ENCODE results near the gene FMN1. TPM values are rescaled to one million over a fixed set of nuclear protein-coding genes. Genes with fewer than 3 reads are reported as not detected.

FMN1 gene
- total RNA-seq, 1 experiment from 2014 or later, result 3.9 TPM

DNA sequence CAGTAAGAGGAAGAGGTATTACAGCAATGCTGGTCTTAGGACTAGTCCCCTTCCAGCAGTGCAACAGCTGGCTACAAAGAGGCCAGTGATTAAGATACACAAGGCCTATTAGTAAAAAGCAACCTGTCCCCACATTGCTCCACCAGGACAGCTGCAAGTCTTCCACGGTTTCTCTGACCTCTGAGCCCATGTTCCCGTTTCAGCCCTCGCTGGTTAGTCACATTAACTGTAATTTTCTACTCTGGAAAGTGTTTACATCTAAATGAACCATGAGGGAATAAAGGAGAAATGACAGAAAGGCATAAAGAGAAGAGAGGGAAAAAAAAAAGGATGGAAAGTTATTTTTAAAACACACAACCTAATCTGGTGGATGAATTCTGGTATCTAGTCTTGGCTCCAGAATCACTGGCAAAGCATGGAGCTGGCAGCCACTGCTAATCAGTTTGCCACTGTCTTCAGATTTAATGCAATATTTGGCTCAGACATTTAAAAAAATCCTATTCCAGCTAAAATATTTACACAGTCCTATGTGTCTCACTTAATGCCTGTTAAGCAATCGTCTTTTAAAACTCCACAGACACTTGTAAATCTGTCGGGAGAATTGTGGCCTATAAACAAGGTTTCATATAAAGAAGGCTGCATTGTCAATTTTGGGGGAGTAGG, 321.8 kb downstream of the FMN1 start:
- ChIA-PET CTCF (no interaction called here), POLR2A (interaction anchor here (0.7 kb wide), 1 partner anchor 144 kb away, joined by 4 read pairs; no protein-coding TSS in a partner anchor)
- intact Hi-C loops (cut with micrococcal nuclease; ENCODE audit: unreplicated experiment) (no loop called here), in situ Hi-C loops (cut with HindIII; ENCODE audit: low pct_unique_long_range_greater_than_20kb, low sequenced_read_pairs) (no loop called here)
- Histone ChIP-seq H3K27ac (ENCODE audit: low read length) (no peak overlapping the region), H3K9me3 (ENCODE audit: control insufficient read depth, insufficient read depth, low read depth, low read length) (no peaks in the 10 kb centered on the region), H3K4me3 (ENCODE audit: low read depth in 2 of 2, low read length in 2 of 2) (no peak overlapping the region), H3K36me3 (ENCODE audit: control insufficient read depth, insufficient read depth, low read length) (no peaks in the 10 kb centered on the region), H3K27me3 (ENCODE audit: control insufficient read depth, insufficient read depth, low read length) (no peaks in the 10 kb centered on the region), H3K4me1 (ENCODE audit: control insufficient read depth, insufficient read depth, low read length) (no peaks in the 10 kb centered on the region)
- TF ChIP-seq, protein P1, sequence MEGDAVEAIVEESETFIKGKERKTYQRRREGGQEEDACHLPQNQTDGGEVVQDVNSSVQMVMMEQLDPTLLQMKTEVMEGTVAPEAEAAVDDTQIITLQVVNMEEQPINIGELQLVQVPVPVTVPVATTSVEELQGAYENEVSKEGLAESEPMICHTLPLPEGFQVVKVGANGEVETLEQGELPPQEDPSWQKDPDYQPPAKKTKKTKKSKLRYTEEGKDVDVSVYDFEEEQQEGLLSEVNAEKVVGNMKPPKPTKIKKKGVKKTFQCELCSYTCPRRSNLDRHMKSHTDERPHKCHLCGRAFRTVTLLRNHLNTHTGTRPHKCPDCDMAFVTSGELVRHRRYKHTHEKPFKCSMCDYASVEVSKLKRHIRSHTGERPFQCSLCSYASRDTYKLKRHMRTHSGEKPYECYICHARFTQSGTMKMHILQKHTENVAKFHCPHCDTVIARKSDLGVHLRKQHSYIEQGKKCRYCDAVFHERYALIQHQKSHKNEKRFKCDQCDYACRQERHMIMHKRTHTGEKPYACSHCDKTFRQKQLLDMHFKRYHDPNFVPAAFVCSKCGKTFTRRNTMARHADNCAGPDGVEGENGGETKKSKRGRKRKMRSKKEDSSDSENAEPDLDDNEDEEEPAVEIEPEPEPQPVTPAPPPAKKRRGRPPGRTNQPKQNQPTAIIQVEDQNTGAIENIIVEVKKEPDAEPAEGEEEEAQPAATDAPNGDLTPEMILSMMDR (IDR thresholded peaks at IDR 0.05), result no peak
- TF ChIP-seq SIN3A (IDR thresholded peaks at IDR 0.05; ENCODE audit: borderline replicate concordance, insufficient read depth, low read depth, low read length), result no peak
- TF ChIP-seq, protein P2, sequence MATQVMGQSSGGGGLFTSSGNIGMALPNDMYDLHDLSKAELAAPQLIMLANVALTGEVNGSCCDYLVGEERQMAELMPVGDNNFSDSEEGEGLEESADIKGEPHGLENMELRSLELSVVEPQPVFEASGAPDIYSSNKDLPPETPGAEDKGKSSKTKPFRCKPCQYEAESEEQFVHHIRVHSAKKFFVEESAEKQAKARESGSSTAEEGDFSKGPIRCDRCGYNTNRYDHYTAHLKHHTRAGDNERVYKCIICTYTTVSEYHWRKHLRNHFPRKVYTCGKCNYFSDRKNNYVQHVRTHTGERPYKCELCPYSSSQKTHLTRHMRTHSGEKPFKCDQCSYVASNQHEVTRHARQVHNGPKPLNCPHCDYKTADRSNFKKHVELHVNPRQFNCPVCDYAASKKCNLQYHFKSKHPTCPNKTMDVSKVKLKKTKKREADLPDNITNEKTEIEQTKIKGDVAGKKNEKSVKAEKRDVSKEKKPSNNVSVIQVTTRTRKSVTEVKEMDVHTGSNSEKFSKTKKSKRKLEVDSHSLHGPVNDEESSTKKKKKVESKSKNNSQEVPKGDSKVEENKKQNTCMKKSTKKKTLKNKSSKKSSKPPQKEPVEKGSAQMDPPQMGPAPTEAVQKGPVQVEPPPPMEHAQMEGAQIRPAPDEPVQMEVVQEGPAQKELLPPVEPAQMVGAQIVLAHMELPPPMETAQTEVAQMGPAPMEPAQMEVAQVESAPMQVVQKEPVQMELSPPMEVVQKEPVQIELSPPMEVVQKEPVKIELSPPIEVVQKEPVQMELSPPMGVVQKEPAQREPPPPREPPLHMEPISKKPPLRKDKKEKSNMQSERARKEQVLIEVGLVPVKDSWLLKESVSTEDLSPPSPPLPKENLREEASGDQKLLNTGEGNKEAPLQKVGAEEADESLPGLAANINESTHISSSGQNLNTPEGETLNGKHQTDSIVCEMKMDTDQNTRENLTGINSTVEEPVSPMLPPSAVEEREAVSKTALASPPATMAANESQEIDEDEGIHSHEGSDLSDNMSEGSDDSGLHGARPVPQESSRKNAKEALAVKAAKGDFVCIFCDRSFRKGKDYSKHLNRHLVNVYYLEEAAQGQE (IDR thresholded peaks at IDR 0.05; ENCODE audit: insufficient read depth in 1 of 2, low read depth in 2 of 2, low read length in 1 of 2), result no peak
- TF ChIP-seq TCF7L2 (IDR thresholded peaks at IDR 0.05; ENCODE audit: low read depth, low read length), result no peak
- TF ChIP-seq POLR2AphosphoS5 (IDR thresholded peaks at IDR 0.05; ENCODE audit: low read depth, low read length), result no peak
- ATAC-seq (no peak), DNase-seq (ENCODE audit: low read depth, low spot score) (no peak)
- no TSS peak for BruUV-seq (replicated peaks)

DNA sequence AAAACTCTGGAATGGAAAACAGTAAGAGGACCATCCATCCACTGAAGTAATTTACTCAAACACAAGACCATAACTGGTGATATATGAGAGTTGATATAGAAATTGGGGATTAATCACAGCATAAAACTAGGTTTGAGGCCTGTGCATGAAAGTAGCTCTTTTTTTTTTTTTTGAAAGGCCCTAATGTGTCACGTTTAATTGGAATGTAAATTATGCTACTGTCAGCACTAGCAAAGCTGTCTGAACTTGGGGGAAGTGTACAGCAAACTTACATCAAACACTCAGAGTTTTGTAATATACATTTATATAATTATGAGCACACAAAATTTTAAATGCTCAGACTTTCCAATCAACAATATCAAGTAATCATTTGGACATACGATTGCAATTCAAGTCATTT, 322.6 kb downstream of the FMN1 start:
- Histone ChIP-seq H3K4me1 (ENCODE audit: control insufficient read depth, insufficient read depth, low read length) (no peaks in the 10 kb centered on the region), H3K36me3 (ENCODE audit: control insufficient read depth, insufficient read depth, low read length) (no peaks in the 10 kb centered on the region), H3K9me3 (ENCODE audit: control insufficient read depth, insufficient read depth, low read depth, low read length) (no peaks in the 10 kb centered on the region), H3K4me3 (ENCODE audit: low read depth in 2 of 2, low read length in 2 of 2) (no peak overlapping the region), H3K27ac (ENCODE audit: low read length) (no peak overlapping the region), H3K27me3 (ENCODE audit: control insufficient read depth, insufficient read depth, low read length) (no peaks in the 10 kb centered on the region)
- DNase-seq (ENCODE audit: low read depth, low spot score) (no peak), ATAC-seq (no peak)
- ChIA-PET CTCF (no interaction called here), POLR2A (no interaction called here)
- in situ Hi-C loops (cut with HindIII; ENCODE audit: low pct_unique_long_range_greater_than_20kb, low sequenced_read_pairs) (no loop called here), intact Hi-C loops (cut with micrococcal nuclease; ENCODE audit: unreplicated experiment) (no loop called here)
- no peak for TF ChIP-seq POLR2AphosphoS5 (IDR thresholded peaks at IDR 0.05; ENCODE audit: low read depth, low read length)
- TF ChIP-seq, protein P2 (IDR thresholded peaks at IDR 0.05; ENCODE audit: insufficient read depth in 1 of 2, low read depth in 2 of 2, low read length in 1 of 2), result no peak
- TF ChIP-seq, protein P1 (IDR thresholded peaks at IDR 0.05), result no peak
- TF ChIP-seq SIN3A (IDR thresholded peaks at IDR 0.05; ENCODE audit: borderline replicate concordance, insufficient read depth, low read depth, low read length), result no peak
- TF ChIP-seq TCF7L2 (IDR thresholded peaks at IDR 0.05; ENCODE audit: low read depth, low read length), result no peak
- no TSS peak for BruUV-seq (replicated peaks)
